Measurements from ENCODE around the gene CST7. TPM values are rescaled to one million over a fixed set of nuclear protein-coding genes. Genes with fewer than 3 reads are reported as not detected.
"Not testable (repeated sequence)": the region's sequence is repeated elsewhere in the genome, so short reads cannot be mapped to it uniquely, and the experiment has no call there.

CST7 gene
- total RNA-seq, 2 experiments from 2014 or later: 92.0 to 92.4 TPM

- peak overlapping the region; percentile 97 for H3K4me3 Mint-ChIP-seq
- peaks cover 7% of the 10 kb centered on the region for H3K27me3 Mint-ChIP-seq
- H3K27ac Mint-ChIP-seq: peak overlapping the region; percentile 95
- peaks cover 40% of the 10 kb centered on the region for H3K4me1 Mint-ChIP-seq
- peaks cover 10% of the 10 kb centered on the region for H3K36me3 Mint-ChIP-seq
- POLR2A ChIA-PET: interaction anchor here (0.6 to 3.9 kb wide), 11 partner anchors 39 to 258 kb away, joined by 3 to 32 read pairs (median 4); partner anchors contain the start of genes ACSS1 and CST7
- ATAC-seq (ENCODE audit: low read depth) (no peak), DNase-seq (no peak)
- no peaks in the 10 kb centered on the region for H3K9me3 Mint-ChIP-seq
These were observed 44.5 kb downstream of the CST7 start for GRCh38 chr20:24993337-24994185.

- Mint-ChIP-seq H3K4me3 (peak overlapping the region; percentile 6), H3K27ac (peak overlapping the region; percentile 19), H3K4me1 (peaks cover 36% of the 10 kb centered on the region), H3K27me3 (peaks cover 8% of the 10 kb centered on the region), H3K36me3 (peaks cover 8% of the 10 kb centered on the region), H3K9me3 (no peaks in the 10 kb centered on the region)
- POLR2A ChIA-PET: interaction anchor here (1.3 to 3.9 kb wide), 3 partner anchors 45 to 71 kb away, joined by 4 to 32 read pairs (median 10); partner anchors contain the start of genes ACSS1 and CST7
- ATAC-seq (ENCODE audit: low read depth) (no peak), DNase-seq (no peak)
These were observed 45.1 kb downstream of the CST7 start for GRCh38 chr20:24994186-24994465.

- Mint-ChIP-seq H3K4me1 (peaks cover 33% of the 10 kb centered on the region), H3K9me3 (no peaks in the 10 kb centered on the region), H3K27me3 (peaks cover 8% of the 10 kb centered on the region), H3K27ac (no peak overlapping the region), H3K4me3 (no peak overlapping the region), H3K36me3 (peaks cover 8% of the 10 kb centered on the region)
- peak; percentile 74 for DNase-seq
- ATAC-seq (ENCODE audit: low read depth): peak; percentile 14
- POLR2A ChIA-PET: interaction anchor here (1.3 to 3.9 kb wide), 2 partner anchors 64 to 70 kb away, joined by 4 to 32 read pairs; partner anchors contain the start of gene ACSS1
These were observed 45.6 kb downstream of the CST7 start for GRCh38 chr20:24994470-24995368.

GRCh38 chr20:24995741-24996448, 46.8 kb downstream of the CST7 start:
- DNase-seq (no peak), ATAC-seq (ENCODE audit: low read depth) (no peak)
- Mint-ChIP-seq H3K36me3 (peaks cover 4% of the 10 kb centered on the region), H3K27ac (no peak overlapping the region), H3K4me1 (peaks cover 25% of the 10 kb centered on the region), H3K27me3 (peaks cover 8% of the 10 kb centered on the region), H3K9me3 (no peaks in the 10 kb centered on the region), H3K4me3 (no peak overlapping the region)
- POLR2A ChIA-PET: no interaction called here

- Mint-ChIP-seq H3K36me3 (peaks cover 4% of the 10 kb centered on the region), H3K9me3 (no peaks in the 10 kb centered on the region), H3K27me3 (peaks cover 8% of the 10 kb centered on the region), H3K4me3 (no peak overlapping the region), H3K4me1 (peaks cover 18% of the 10 kb centered on the region), H3K27ac (no peak overlapping the region)
- POLR2A ChIA-PET: no interaction called here
- DNase-seq: no peak
- no peak for ATAC-seq (ENCODE audit: low read depth)
These were observed 47.6 kb downstream of the CST7 start for GRCh38 chr20:24996449-24997377.

- ATAC-seq (ENCODE audit: low read depth) (no peak), DNase-seq (no peak)
- Mint-ChIP-seq H3K27me3 (peaks cover 8% of the 10 kb centered on the region), H3K36me3 (peaks cover 11% of the 10 kb centered on the region), H3K27ac (no peak overlapping the region), H3K9me3 (no peaks in the 10 kb centered on the region), H3K4me1 (peaks cover 16% of the 10 kb centered on the region), H3K4me3 (no peak overlapping the region)
- POLR2A ChIA-PET: no interaction called here
These were observed 49.1 kb downstream of the CST7 start for GRCh38 chr20:24998121-24998520.

GRCh38 chr20:24998631-24999445, 49.8 kb downstream of the CST7 start:
- no peak overlapping the region for H3K4me3 Mint-ChIP-seq
- peaks cover 12% of the 10 kb centered on the region for H3K4me1 Mint-ChIP-seq
- POLR2A ChIA-PET: no interaction called here
- H3K27me3 Mint-ChIP-seq: peaks cover 8% of the 10 kb centered on the region
- DNase-seq (no peak), ATAC-seq (ENCODE audit: low read depth) (no peak)
- H3K36me3 Mint-ChIP-seq: peaks cover 14% of the 10 kb centered on the region
- no peaks in the 10 kb centered on the region for H3K9me3 Mint-ChIP-seq
- H3K27ac Mint-ChIP-seq: no peak overlapping the region

GRCh38 chr20:24999568-24999967, 50.5 kb downstream of the CST7 start:
- POLR2A ChIA-PET: no interaction called here
- Mint-ChIP-seq H3K4me3 (no peak overlapping the region), H3K27ac (no peak overlapping the region), H3K9me3 (no peaks in the 10 kb centered on the region), H3K4me1 (peaks cover 9% of the 10 kb centered on the region), H3K27me3 (peaks cover 8% of the 10 kb centered on the region), H3K36me3 (peaks cover 16% of the 10 kb centered on the region)
- ATAC-seq (ENCODE audit: low read depth) (no peak), DNase-seq (no peak)

- Mint-ChIP-seq H3K36me3 (peaks cover 16% of the 10 kb centered on the region), H3K4me1 (peaks cover 2% of the 10 kb centered on the region), H3K9me3 (no peaks in the 10 kb centered on the region), H3K4me3 (no peak overlapping the region), H3K27me3 (peaks cover 8% of the 10 kb centered on the region), H3K27ac (no peak overlapping the region)
- POLR2A ChIA-PET: no interaction called here
- no peak for ATAC-seq (ENCODE audit: low read depth)
- DNase-seq: no peak
These were observed 51.3 kb downstream of the CST7 start for GRCh38 chr20:25000268-25000801.

- H3K4me3 Mint-ChIP-seq, POLR2A ChIA-PET: not testable (repeated sequence)
These were observed 52.3 kb downstream of the CST7 start for GRCh38 chr20:25001323-25001722.

GRCh38 chr20:25003002-25003401, 53.9 kb downstream of the CST7 start:
- ATAC-seq (ENCODE audit: low read depth) (no peak), DNase-seq (no peak)
- Mint-ChIP-seq H3K4me3 (no peak overlapping the region), H3K4me1 (no peaks in the 10 kb centered on the region), H3K27me3 (peaks cover 3% of the 10 kb centered on the region), H3K9me3 (no peaks in the 10 kb centered on the region), H3K36me3 (peaks cover 18% of the 10 kb centered on the region), H3K27ac (no peak overlapping the region)
- POLR2A ChIA-PET: no interaction called here

More at GRCh38 chr20:25001323-25001722, 52.3 kb downstream of the CST7 start:
- not testable (repeated sequence) for H3K27me3 Mint-ChIP-seq; H3K4me1 Mint-ChIP-seq; ATAC-seq (ENCODE audit: low read depth); H3K9me3 Mint-ChIP-seq; DNase-seq; H3K27ac Mint-ChIP-seq
- H3K36me3 Mint-ChIP-seq: peaks cover 16% of the 10 kb centered on the region

Data from activated naive CD8-positive, alpha-beta T cell treated with anti-CD3 and anti-CD28 coated beads, Interleukin-2, amount 10 ng/mL, durations not matched to agents 7 days and 5 days (primary cell).